ENCODE results near the gene PLA2G6.

DNA sequence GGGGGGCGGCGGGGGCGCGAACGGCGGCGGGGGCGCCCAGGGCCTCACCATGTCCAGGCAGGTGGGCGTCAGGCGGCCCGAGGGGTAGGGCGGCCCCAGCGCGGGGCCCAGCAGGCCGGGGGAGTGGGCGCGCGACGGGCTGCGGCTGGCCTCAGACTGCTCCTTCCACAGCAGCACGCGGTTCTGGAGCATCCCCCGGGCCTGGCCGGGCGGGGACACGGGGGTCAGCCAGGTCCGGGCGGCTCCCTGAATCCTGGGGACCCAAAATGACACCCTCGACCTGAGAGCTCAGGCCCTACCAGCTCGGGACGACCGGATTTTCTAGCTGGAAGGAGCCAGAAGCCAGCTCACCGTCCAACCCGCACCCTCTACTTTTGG lies 92.2 kb downstream of the PLA2G6 start:
- TF ChIP-seq, protein P1, sequence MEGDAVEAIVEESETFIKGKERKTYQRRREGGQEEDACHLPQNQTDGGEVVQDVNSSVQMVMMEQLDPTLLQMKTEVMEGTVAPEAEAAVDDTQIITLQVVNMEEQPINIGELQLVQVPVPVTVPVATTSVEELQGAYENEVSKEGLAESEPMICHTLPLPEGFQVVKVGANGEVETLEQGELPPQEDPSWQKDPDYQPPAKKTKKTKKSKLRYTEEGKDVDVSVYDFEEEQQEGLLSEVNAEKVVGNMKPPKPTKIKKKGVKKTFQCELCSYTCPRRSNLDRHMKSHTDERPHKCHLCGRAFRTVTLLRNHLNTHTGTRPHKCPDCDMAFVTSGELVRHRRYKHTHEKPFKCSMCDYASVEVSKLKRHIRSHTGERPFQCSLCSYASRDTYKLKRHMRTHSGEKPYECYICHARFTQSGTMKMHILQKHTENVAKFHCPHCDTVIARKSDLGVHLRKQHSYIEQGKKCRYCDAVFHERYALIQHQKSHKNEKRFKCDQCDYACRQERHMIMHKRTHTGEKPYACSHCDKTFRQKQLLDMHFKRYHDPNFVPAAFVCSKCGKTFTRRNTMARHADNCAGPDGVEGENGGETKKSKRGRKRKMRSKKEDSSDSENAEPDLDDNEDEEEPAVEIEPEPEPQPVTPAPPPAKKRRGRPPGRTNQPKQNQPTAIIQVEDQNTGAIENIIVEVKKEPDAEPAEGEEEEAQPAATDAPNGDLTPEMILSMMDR (IDR thresholded peaks at IDR 0.05), result no peak
- TF ChIP-seq POLR2A (IDR thresholded peaks at IDR 0.05), result no peak

Measured in adrenal gland (tissue), 5 donors.